Measurements from ENCODE around the gene TDRKH. TPM values are rescaled to one million over a fixed set of nuclear protein-coding genes. Genes with fewer than 3 reads are reported as not detected.

Gene TDRKH
- total RNA-seq, 2 experiments from 2014 or later = 27.1 to 30.9 TPM

- ChIA-PET CTCF (interaction anchor here (0.9 to 2.1 kb wide), 4 partner anchors 10 to 182 kb away, joined by 3 to 11 read pairs (median 6); no protein-coding TSS in a partner anchor), POLR2A (interaction anchor here (0.8 to 2.9 kb wide), 12 partner anchors 8 to 493 kb away, joined by 3 to 16 read pairs (median 6); partner anchors contain the start of genes LINGO4, MRPL9 and TDRKH)
- no peaks in the 10 kb centered on the region for H3K27me3 Mint-ChIP-seq
- peaks cover 91% of the 10 kb centered on the region for H3K4me1 Mint-ChIP-seq
- no peaks in the 10 kb centered on the region for H3K9me3 Mint-ChIP-seq
- H3K27ac Mint-ChIP-seq = peak overlapping the region; percentile 74
- peak overlapping the region; percentile 9 for H3K4me3 Mint-ChIP-seq
- DNase-seq = no peak
- peaks cover 15% of the 10 kb centered on the region for H3K36me3 Mint-ChIP-seq (ENCODE audit: low read depth)
Observed at GRCh38 chr1:151819976-151820623, 29.8 kb upstream of the TDRKH start.

DNA sequence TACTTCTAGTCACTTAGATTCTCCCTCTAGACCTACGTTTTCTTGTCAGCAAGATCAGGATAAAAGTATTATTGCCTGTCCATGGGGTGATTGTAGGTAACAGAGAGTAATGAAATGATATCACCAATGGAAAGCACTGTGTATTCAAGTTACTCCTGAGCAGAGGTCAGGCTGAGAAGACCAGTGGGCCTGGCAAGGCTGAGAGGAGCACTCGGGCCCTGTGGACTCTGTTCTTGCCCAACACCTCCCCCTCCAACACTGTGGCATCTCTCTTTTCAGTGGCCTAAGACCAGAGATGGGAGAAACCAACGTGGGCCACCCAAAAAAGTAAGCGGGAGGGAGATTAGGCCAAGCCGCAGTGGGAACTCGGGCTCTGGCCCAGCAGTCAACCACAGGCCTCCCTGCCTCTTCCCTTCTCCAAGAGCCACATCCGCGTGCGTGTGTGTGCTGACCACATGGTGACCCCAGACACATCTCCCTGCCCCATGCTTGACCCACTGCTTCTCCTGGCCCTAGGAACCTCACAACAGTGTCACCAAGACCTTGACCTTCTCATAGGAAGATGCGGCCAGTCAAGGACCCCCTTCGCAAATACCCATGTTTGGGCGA is 29.0 kb upstream of the TDRKH start:
- Mint-ChIP-seq H3K4me3 (peak overlapping the region; percentile 9), H3K4me1 (peaks cover 94% of the 10 kb centered on the region), H3K9me3 (no peaks in the 10 kb centered on the region), H3K27me3 (no peaks in the 10 kb centered on the region), H3K36me3 (ENCODE audit: low read depth) (peaks cover 15% of the 10 kb centered on the region), H3K27ac (peak overlapping the region; percentile 74)
- DNase-seq = no peak
- POLR2A ChIA-PET = interaction anchor here (1.5 kb wide), 1 partner anchor 9 kb away, joined by 5 read pairs; no protein-coding TSS in a partner anchor
- CTCF ChIA-PET = no interaction called here

GRCh38 chr1:151817353-151817730 is 27.0 kb upstream of the TDRKH start:
- H3K27me3 Mint-ChIP-seq = no peaks in the 10 kb centered on the region
- peaks cover 13% of the 10 kb centered on the region for H3K36me3 Mint-ChIP-seq (ENCODE audit: low read depth)
- no peak for DNase-seq
- ChIA-PET CTCF (interaction anchor here (1.8 to 2.3 kb wide), 2 partner anchors 19 to 28 kb away, joined by 6 read pairs; partner anchors contain the start of gene TDRKH), POLR2A (interaction anchor here (1.1 to 4.8 kb wide), 4 partner anchors 8 to 54 kb away, joined by 3 to 48 read pairs (median 10); partner anchors contain the start of genes MRPL9 and RORC)
- no peak overlapping the region for H3K4me3 Mint-ChIP-seq
- peaks cover 97% of the 10 kb centered on the region for H3K4me1 Mint-ChIP-seq
- H3K27ac Mint-ChIP-seq = peak overlapping the region; percentile 80
- no peaks in the 10 kb centered on the region for H3K9me3 Mint-ChIP-seq

DNA sequence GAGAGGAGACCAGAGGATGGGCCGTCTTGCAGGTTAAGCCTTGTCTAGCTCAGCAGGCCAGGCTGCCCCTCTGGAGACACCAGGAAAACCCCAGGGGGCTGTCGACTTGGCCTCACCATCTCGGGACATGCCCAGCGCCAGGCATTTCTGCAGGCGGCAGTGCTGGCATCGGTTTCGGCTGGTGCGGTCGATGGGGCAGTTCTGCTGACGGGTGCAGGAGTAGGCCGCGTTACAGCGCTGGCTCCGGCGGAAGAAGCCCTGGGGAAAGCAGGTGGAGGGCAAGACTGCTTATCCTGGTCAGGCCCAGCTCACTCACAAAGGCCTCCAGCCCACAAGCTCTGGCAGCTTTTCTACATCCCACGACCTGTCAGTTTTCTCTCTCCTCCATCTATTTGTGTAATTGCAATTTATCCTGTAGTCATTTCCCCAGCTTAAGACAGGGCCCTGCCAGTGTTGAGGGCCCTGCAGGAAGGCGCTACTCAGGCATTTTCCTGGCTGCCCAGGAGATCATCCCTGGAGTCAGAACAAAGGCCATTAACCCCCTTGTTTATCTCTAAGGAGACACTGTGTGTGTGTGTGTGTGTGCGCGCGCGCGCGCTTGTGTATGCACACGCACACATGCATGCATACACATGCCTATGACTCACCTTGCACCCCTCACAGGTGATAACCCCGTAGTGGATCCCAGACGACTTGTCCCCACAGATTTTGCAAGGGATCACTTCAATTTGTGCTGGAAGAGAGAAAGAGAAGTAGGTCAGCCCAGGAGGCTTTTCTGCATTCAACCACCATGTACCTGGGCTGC is 26.4 kb upstream of the TDRKH start:
- peaks cover 94% of the 10 kb centered on the region for H3K4me1 Mint-ChIP-seq
- CTCF ChIA-PET = interaction anchor here (0.9 to 2.5 kb wide), 4 partner anchors 8 to 27 kb away, joined by 3 to 11 read pairs (median 6); partner anchors contain the start of gene TDRKH

DNA sequence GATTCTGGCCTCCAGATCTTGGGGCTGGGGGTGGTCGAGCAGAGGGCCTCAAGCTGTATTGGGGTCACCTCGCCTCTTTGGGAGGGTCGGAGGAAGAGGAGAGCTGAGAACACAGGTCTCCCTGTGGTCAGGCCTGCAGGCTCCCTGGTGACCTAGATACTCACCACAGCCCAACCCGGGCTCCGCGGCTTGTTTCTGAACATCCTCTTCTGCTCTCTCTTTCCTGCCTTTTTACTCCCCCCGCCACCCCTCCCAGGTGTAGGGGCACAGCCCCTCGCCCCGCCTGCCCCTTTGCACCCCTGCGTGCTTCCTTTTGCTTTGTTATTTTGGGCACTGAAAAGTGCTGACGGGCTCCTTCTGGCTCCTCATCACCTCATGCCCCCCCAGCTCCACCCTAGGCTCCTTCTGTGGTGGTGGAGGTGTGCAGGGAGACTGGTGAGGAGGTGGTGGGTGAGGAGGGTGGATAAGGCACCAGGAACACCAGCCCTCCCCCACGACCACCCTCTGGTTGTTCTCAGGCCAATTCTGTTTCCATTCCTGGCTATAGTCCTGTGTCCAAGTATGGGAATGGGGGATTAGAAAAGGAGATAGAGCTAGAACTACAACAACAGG is 25.5 kb upstream of the TDRKH start:
- ChIA-PET POLR2A (interaction anchor here (0.6 to 4.8 kb wide), 6 partner anchors 8 to 41 kb away, joined by 3 to 48 read pairs (median 4); partner anchors contain the start of gene RORC), CTCF (interaction anchor here (0.5 to 2.5 kb wide), 8 partner anchors 9 to 619 kb away, joined by 3 to 11 read pairs (median 4); partner anchors contain the start of gene TDRKH)
- H3K36me3 Mint-ChIP-seq (ENCODE audit: low read depth) = peaks cover 13% of the 10 kb centered on the region
- H3K9me3 Mint-ChIP-seq = no peaks in the 10 kb centered on the region
- no peaks in the 10 kb centered on the region for H3K27me3 Mint-ChIP-seq
- H3K4me1 Mint-ChIP-seq = peaks cover 85% of the 10 kb centered on the region
- peak overlapping the region; percentile 80 for H3K27ac Mint-ChIP-seq
- peak overlapping the region; percentile 22 for H3K4me3 Mint-ChIP-seq
- peak; percentile 77 for DNase-seq

More for the DNA sequence above, 26.4 kb upstream of the TDRKH start:
- peaks cover 13% of the 10 kb centered on the region for H3K36me3 Mint-ChIP-seq (ENCODE audit: low read depth)
- H3K4me3 Mint-ChIP-seq = no peak overlapping the region
- peak overlapping the region; percentile 80 for H3K27ac Mint-ChIP-seq
- POLR2A ChIA-PET = interaction anchor here (1.1 to 4.8 kb wide), 5 partner anchors 8 to 54 kb away, joined by 3 to 48 read pairs (median 4); partner anchors contain the start of genes MRPL9 and RORC
- no peak for DNase-seq
- no peaks in the 10 kb centered on the region for H3K9me3 Mint-ChIP-seq
- H3K27me3 Mint-ChIP-seq = no peaks in the 10 kb centered on the region

GRCh38 chr1:151814971-151815545 is 24.8 kb upstream of the TDRKH start:
- Mint-ChIP-seq H3K27ac (peak overlapping the region; percentile 80), H3K4me3 (no peak overlapping the region), H3K36me3 (ENCODE audit: low read depth) (peaks cover 13% of the 10 kb centered on the region), H3K27me3 (no peaks in the 10 kb centered on the region), H3K9me3 (no peaks in the 10 kb centered on the region), H3K4me1 (peaks cover 78% of the 10 kb centered on the region)
- DNase-seq = no peak
- ChIA-PET CTCF (interaction anchor here (0.5 to 2.5 kb wide), 5 partner anchors 15 to 618 kb away, joined by 3 to 11 read pairs (median 4); partner anchors contain the start of gene TDRKH), POLR2A (interaction anchor here (0.6 to 4.8 kb wide), 5 partner anchors 10 to 40 kb away, joined by 3 to 48 read pairs (median 4); partner anchors contain the start of gene RORC)

- Mint-ChIP-seq H3K27me3 (no peaks in the 10 kb centered on the region), H3K36me3 (ENCODE audit: low read depth) (peaks cover 11% of the 10 kb centered on the region), H3K9me3 (no peaks in the 10 kb centered on the region), H3K27ac (no peak overlapping the region), H3K4me1 (peaks cover 71% of the 10 kb centered on the region), H3K4me3 (no peak overlapping the region)
- CTCF ChIA-PET = interaction anchor here (2.5 kb wide), 1 partner anchor 16 kb away, joined by 11 read pairs; no protein-coding TSS in a partner anchor
- no peak for DNase-seq
- POLR2A ChIA-PET = interaction anchor here (1.3 to 4.8 kb wide), 3 partner anchors 10 to 16 kb away, joined by 4 to 48 read pairs (median 17); partner anchors contain the start of gene RORC
Observed at GRCh38 chr1:151814426-151814825, 24.1 kb upstream of the TDRKH start.

- Mint-ChIP-seq H3K27ac (no peak overlapping the region), H3K4me1 (peaks cover 61% of the 10 kb centered on the region), H3K4me3 (no peak overlapping the region), H3K9me3 (no peaks in the 10 kb centered on the region), H3K27me3 (no peaks in the 10 kb centered on the region), H3K36me3 (ENCODE audit: low read depth) (peaks cover 14% of the 10 kb centered on the region)
- ChIA-PET CTCF (no interaction called here), POLR2A (interaction anchor here (1.4 to 2.6 kb wide), 3 partner anchors 8 to 23 kb away, joined by 6 to 15 read pairs (median 7); partner anchors contain the start of gene TDRKH)
- no peak for DNase-seq
Observed at GRCh38 chr1:151813271-151813977, 23.1 kb upstream of the TDRKH start.

DNA sequence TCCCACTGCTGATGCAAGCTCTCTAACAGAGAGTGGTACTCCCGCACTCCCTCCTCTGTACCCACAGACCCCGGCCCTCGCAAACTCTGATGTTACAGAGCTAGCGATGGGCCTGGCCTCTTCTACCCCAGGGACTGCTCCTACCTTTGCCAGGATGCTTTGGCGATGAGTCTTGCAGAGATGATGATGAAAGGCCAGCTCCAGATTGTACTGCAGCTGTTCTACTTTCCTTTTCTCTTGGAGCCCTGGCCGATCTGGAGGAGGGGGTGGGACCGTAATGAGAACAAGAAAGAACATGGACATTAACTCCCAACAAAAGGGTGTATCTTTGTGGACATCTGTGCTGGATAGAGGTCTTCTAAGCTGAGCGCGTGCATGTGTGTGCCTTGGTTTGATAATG is 20.9 kb upstream of the TDRKH start:
- H3K4me1 Mint-ChIP-seq = peaks cover 41% of the 10 kb centered on the region
- H3K4me3 Mint-ChIP-seq = no peak overlapping the region
- ChIA-PET CTCF (interaction anchor here (0.7 kb wide), 2 partner anchors 10 to 22 kb away, joined by 3 read pairs; no protein-coding TSS in a partner anchor), POLR2A (interaction anchor here (0.8 to 2.6 kb wide), 8 partner anchors 9 to 77 kb away, joined by 3 to 15 read pairs (median 3); no protein-coding TSS in a partner anchor)
- peaks cover 12% of the 10 kb centered on the region for H3K36me3 Mint-ChIP-seq (ENCODE audit: low read depth)
- H3K27me3 Mint-ChIP-seq = peaks cover 2% of the 10 kb centered on the region
- DNase-seq = no peak
- no peaks in the 10 kb centered on the region for H3K9me3 Mint-ChIP-seq
- H3K27ac Mint-ChIP-seq = no peak overlapping the region

GRCh38 chr1:151809985-151810556 is 19.8 kb upstream of the TDRKH start:
- Mint-ChIP-seq H3K27me3 (peaks cover 2% of the 10 kb centered on the region), H3K36me3 (ENCODE audit: low read depth) (peaks cover 5% of the 10 kb centered on the region), H3K27ac (no peak overlapping the region), H3K4me1 (peaks cover 30% of the 10 kb centered on the region), H3K9me3 (no peaks in the 10 kb centered on the region), H3K4me3 (no peak overlapping the region)
- no peak for DNase-seq
- POLR2A ChIA-PET = interaction anchor here (0.6 to 2.6 kb wide), 5 partner anchors 11 to 20 kb away, joined by 3 to 9 read pairs (median 3); no protein-coding TSS in a partner anchor
- CTCF ChIA-PET = no interaction called here
